Neural crest cell (in vitro differentiated cells): ENCODE data around the gene LSP1. TPM values are rescaled to one million over a fixed set of nuclear protein-coding genes. Genes with fewer than 3 reads are reported as not detected.

Source experiments
- DNase-seq: peaks from one replicate; pipeline ENCODE4 v3.0.0; 2021; ENCODE audit warnings: low read depth, mixed read lengths, low spot score
- H3K27ac Mint-ChIP-seq: one replicate; pipeline ENCODE4 v1.8.0; 2021; ENCODE audit warnings: mild to moderate bottlenecking, mixed read lengths; ENCODE audit not compliant: unreplicated experiment
- H3K27me3 Mint-ChIP-seq: 2 replicates; pipeline ENCODE4 v1.8.0; 2021; ENCODE audit warnings: low read depth, mild to moderate bottlenecking, mixed read lengths
- H3K36me3 Mint-ChIP-seq: 2 replicates; pipeline ENCODE4 v1.8.0; 2021; ENCODE audit warnings: low read depth, mild to moderate bottlenecking, mixed read lengths
- H3K4me1 Mint-ChIP-seq: 2 replicates; pipeline ENCODE4 v1.8.0; 2021; ENCODE audit warnings: mixed read lengths
- H3K4me3 Mint-ChIP-seq: one replicate; pipeline ENCODE4 v1.8.0; 2021; ENCODE audit warnings: mild to moderate bottlenecking, mixed read lengths
- H3K9me3 Mint-ChIP-seq: 2 replicates; pipeline ENCODE4 v1.8.0; 2021; ENCODE audit warnings: mixed read lengths
- CTCF ChIP-seq: fragments of 200-600 bp; sonication (generic); conservative IDR thresholded peaks from 2 replicates; pipeline ENCODE4 v1.5.0; 2021; ENCODE audit warnings: antibody characterized with exemption, mild to moderate bottlenecking
- total RNA-seq: library from RNA; stranded (reverse); gene quantifications from 2 replicates; pipeline ENCODE4 v1.2.1, GENCODE V29; 2021

The LSP1 gene
- total RNA-seq, 1 donor from 2014 or later = not detected

- Mint-ChIP-seq H3K36me3 (no peaks in the 10 kb centered on the region), H3K27me3 (no peaks in the 10 kb centered on the region), H3K27ac (no peak overlapping the region), H3K9me3 (no peaks in the 10 kb centered on the region), H3K4me1 (peaks cover 4% of the 10 kb centered on the region), H3K4me3 (no peak overlapping the region)
- TF ChIP-seq CTCF = no peak
- no peak for DNase-seq
Measured at GRCh38 chr11:1879342-1879940, 26.6 kb downstream of the LSP1 start.

DNA sequence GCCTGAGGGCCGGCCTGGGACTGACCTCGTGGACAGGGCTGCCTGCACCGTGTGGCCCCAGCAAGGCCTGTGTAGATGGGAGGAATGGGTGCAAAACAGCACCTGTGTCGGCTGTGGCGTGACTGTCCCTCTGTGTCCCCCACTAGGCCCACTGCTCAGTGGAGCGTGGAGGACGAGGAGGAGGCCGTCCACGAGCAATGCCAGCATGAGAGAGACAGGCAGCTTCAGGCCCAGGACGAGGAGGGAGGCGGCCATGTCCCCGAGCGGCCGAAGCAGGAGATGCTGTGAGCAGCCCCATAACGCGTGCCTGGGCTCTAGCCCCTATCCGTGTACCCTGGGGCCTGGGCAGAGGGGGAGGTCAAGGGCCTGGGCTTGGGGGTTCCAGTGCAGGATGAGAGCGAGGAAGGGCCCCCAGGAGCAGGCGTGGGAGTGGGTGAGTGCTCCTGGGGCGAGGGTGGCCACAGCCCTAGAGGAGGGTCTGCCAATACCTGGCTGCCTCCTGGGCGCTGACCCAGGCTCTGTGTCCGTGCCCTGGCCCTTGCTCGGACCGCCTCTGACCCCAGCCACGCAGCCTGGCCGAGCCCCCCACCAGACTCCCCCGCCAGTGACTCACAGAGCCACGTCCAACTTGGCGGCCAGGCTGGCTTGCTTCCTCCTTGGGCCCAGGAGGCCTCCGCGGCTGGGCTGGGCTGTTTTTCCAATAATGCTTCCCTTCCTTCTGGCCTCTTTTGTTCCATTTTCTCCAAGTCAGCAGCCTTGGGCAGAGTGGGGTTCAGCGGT, 27.2 kb downstream of the LSP1 start:
- Mint-ChIP-seq H3K9me3 (no peaks in the 10 kb centered on the region), H3K4me1 (peaks cover 4% of the 10 kb centered on the region), H3K4me3 (no peak overlapping the region), H3K27me3 (no peaks in the 10 kb centered on the region), H3K27ac (no peak overlapping the region), H3K36me3 (no peaks in the 10 kb centered on the region)
- TF ChIP-seq CTCF = no peak
- no peak for DNase-seq

GRCh38 chr11:1880746-1881441, 28.0 kb downstream of the LSP1 start:
- no peaks in the 10 kb centered on the region for H3K27me3 Mint-ChIP-seq
- DNase-seq = no peak
- H3K27ac Mint-ChIP-seq = no peak overlapping the region
- TF ChIP-seq CTCF = no peak
- H3K36me3 Mint-ChIP-seq = no peaks in the 10 kb centered on the region
- H3K4me3 Mint-ChIP-seq = no peak overlapping the region
- H3K4me1 Mint-ChIP-seq = no peaks in the 10 kb centered on the region
- H3K9me3 Mint-ChIP-seq = no peaks in the 10 kb centered on the region

DNA sequence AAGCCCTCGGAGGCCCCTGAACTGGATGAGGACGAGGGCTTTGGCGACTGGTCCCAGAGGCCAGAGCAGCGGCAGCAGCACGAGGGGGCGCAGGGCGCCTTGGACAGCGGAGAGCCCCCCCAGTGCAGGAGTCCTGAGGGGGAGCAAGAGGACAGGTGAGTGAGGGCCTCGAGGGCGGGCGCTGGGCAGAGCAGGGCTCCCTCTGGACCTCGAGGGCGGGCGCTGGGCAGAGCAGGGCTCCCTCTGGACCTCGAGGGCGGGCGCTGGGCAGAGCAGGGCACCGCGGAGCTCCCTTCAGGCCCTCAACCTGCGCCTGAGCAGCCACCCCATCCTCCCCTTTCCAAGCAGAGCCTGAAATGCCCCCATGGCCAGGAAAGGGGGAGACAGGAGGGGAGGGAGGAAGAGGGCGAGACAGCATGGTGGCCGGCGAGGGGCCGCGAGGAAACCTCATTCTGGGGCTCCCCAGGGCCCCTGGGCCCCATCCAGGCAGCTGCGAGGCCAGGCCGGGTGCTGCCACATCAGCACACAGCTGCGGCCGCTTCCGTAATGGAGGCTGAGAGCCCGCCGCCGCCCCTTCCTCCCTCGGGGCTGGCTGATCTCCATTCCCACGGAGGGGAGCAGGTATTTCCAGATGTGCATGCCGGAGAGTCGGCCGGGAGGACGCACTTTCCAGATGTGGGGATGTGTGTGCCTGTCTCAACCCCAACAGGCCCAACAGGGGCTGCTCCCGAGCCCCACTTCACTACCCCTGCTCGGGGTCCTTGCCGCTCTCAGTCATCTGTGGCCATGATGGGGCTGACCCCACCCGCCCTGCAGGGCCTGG, 28.8 kb downstream of the LSP1 start:
- H3K4me1 Mint-ChIP-seq = no peaks in the 10 kb centered on the region
- H3K9me3 Mint-ChIP-seq = no peaks in the 10 kb centered on the region
- no peaks in the 10 kb centered on the region for H3K27me3 Mint-ChIP-seq
- TF ChIP-seq CTCF = no peak
- no peaks in the 10 kb centered on the region for H3K36me3 Mint-ChIP-seq
- H3K27ac Mint-ChIP-seq = no peak overlapping the region
- no peak overlapping the region for H3K4me3 Mint-ChIP-seq
- no peak for DNase-seq
